ENCODE results near the gene FOXN3.

FOXN3 gene, protein sequence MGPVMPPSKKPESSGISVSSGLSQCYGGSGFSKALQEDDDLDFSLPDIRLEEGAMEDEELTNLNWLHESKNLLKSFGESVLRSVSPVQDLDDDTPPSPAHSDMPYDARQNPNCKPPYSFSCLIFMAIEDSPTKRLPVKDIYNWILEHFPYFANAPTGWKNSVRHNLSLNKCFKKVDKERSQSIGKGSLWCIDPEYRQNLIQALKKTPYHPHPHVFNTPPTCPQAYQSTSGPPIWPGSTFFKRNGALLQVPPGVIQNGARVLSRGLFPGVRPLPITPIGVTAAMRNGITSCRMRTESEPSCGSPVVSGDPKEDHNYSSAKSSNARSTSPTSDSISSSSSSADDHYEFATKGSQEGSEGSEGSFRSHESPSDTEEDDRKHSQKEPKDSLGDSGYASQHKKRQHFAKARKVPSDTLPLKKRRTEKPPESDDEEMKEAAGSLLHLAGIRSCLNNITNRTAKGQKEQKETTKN

DNA sequence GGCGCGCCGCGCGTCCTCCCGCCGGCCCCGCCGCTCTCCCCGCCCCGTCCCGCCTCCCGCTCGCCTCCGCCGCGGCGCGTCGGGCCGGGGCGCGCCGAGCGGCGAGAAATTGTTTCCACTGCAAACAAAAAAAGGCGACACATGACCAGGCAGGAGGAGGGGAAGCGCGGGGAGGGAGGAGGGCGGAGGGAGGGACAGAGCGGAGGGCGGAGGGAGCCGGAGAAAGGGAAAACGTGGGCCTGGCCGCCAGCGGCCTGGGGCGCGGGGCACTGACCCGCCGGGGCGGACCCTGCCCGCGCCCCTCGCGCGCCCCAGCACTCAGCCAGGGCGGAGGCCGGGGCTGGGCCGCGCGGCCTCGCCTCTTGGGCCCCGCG is at the start of gene FOXN3:
TSS of gene FOXN3 (minus strand) at position 143 of the 374 bp plus-strand sequence. CDS start 4,757 bp downstream, outside the sequence.
- no peaks in the 10 kb centered on the region for H3K9me3 Mint-ChIP-seq
- H3K36me3 Mint-ChIP-seq: peaks cover 10% of the 10 kb centered on the region
- ATAC-seq (ENCODE audit: low read depth): peak; percentile 61
- DNase-seq (ENCODE audit: low spot score in 2 of 2): peak; percentile 66 to 83
- peak within 1 kb of the TSS; percentile 91 for H3K27ac Mint-ChIP-seq
- H3K27me3 Mint-ChIP-seq: no peaks in the 10 kb centered on the region
- peak within 1 kb of the TSS; percentile 89 for H3K4me3 Mint-ChIP-seq
- peaks cover 21% of the 10 kb centered on the region for H3K4me1 Mint-ChIP-seq

DNA sequence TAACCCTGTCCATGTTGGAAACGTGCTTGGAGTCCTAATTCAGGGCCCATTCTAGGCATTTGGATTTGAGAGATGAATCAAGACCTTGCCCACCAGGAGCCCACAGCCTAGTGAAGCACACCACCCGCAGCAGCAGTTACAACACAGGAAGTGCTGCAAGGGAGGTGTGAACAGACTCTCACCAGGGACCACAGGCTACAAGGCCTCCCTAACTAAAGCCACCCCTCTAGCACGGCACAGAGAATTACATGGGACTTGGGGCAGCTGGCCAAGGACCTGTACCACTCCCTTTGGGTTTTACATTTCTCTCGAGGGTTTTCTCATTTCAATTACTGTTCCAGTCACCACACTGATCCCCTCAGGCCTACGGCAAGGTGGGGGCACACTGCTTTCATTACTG is 49.5 kb upstream of the FOXN3 start:
- Mint-ChIP-seq H3K4me1 (peaks cover 20% of the 10 kb centered on the region), H3K36me3 (peaks cover 8% of the 10 kb centered on the region), H3K27ac (peak overlapping the region; percentile 82), H3K9me3 (no peaks in the 10 kb centered on the region), H3K27me3 (no peaks in the 10 kb centered on the region), H3K4me3 (no peak overlapping the region)
- DNase-seq (ENCODE audit: low spot score in 2 of 2): no peak
- peak; percentile 44 for ATAC-seq (ENCODE audit: low read depth)

DNA sequence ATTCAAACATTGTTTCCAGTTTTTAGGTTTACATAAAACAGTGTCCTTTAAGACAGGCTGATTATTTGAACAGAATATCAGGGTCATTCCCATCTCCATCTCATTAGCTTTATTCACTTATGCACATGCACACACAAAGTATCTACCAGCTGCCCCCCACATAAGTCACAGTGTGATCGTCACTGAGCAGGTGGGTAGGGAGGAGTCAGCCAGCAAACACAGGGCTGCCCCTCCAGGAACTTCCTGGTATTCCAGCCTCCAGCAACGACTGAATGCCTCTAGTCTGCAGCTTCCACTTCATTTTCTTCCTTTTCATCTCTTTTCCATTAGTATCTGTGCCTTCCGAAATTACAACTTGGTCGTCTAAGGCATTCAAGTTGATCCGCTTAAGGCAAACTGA is 48.8 kb upstream of the FOXN3 start:
- no peak for DNase-seq (ENCODE audit: low spot score in 2 of 2)
- ATAC-seq (ENCODE audit: low read depth): no peak
- Mint-ChIP-seq H3K27me3 (no peaks in the 10 kb centered on the region), H3K36me3 (peaks cover 7% of the 10 kb centered on the region), H3K4me3 (no peak overlapping the region), H3K9me3 (no peaks in the 10 kb centered on the region), H3K27ac (peak overlapping the region; percentile 82), H3K4me1 (peaks cover 21% of the 10 kb centered on the region)

DNA sequence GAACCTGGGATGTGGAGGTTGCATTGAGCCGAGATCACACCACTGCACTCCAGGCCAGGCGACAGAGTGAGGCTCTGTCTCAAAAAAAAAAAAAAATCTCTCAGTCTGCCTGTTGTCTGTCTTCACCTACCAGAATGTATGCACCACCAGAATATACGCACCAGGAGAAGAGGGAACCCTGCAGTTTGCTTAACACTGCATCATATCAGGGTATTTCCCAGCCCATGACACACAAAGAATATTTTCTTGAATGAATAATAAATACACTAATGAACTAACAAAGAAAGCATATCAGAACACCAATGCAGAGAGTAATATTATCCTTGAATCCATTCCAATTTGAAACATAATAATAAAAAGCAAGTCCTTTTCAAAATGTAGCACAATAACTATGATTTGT is 44.2 kb upstream of the FOXN3 start:
- peaks cover 3% of the 10 kb centered on the region for H3K36me3 Mint-ChIP-seq

DNA sequence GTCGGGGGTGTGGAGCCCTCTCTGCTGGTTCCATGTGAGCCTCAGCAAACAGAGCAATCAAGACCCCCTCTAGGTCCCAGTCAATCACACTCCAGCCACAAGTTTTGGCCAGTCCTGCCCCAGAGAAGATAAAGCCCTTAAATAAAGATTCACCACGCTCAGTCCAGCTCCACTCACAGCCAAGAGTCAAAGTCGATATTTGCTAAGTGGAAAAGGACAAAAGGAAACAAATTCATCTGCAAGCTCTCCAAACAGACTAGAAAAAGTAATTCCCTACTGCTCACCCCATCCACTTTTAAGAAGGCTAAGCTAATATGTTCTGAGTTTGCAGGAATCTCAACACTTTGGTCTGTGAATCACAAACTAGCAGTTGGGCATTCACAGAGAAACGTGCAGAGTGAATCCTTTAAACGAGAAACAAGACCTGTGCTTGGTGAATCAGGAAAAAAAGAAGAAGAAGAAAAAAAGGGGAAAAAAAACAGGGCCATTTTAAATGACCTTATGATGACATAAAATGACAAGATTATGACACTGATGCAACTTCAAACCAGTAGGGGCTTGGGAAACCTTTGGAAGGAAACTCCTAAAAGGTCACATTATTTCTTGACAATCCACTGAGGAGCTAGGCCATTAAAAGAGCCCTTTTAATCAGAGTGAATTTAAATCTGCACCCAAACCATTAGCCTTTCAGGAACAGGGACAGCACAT is 41.8 kb upstream of the FOXN3 start:
- Mint-ChIP-seq H3K27ac (no peak overlapping the region), H3K4me3 (no peak overlapping the region), H3K36me3 (no peaks in the 10 kb centered on the region), H3K27me3 (no peaks in the 10 kb centered on the region), H3K4me1 (peaks cover 26% of the 10 kb centered on the region), H3K9me3 (no peaks in the 10 kb centered on the region)
- ATAC-seq (ENCODE audit: low read depth) (no peak), DNase-seq (ENCODE audit: low spot score in 2 of 2) (no peak)

More for the DNA sequence above, 44.2 kb upstream of the FOXN3 start:
- H3K4me3 Mint-ChIP-seq: no peak overlapping the region
- no peak for ATAC-seq (ENCODE audit: low read depth)
- peaks cover 31% of the 10 kb centered on the region for H3K4me1 Mint-ChIP-seq
- H3K27me3 Mint-ChIP-seq: no peaks in the 10 kb centered on the region
- peak overlapping the region; percentile 46 for H3K27ac Mint-ChIP-seq
- no peak for DNase-seq (ENCODE audit: low spot score in 2 of 2)
- H3K9me3 Mint-ChIP-seq: no peaks in the 10 kb centered on the region

DNA sequence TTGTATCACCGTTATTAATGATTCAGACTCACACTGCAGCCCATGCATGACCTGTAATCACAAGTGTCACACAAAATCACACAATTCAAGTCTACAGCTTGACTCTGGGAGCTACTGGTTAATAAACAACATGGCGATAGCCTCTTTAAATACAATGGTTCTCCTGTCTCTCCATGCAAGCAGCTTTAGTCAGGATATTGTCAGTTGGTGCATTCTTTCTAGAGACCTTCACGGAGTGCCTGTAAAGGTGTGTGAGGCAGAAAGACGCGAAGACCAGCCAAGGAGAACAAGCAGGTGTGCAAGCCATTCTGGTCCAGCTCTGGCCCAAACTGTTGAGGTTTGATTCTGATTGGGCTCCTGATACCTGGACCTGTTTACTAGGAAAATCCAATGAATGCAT is 40.0 kb upstream of the FOXN3 start:
- ATAC-seq (ENCODE audit: low read depth) (no peak), DNase-seq (ENCODE audit: low spot score in 2 of 2) (no peak)
- no peak overlapping the region for H3K4me3 Mint-ChIP-seq
- no peaks in the 10 kb centered on the region for H3K36me3 Mint-ChIP-seq
- peaks cover 20% of the 10 kb centered on the region for H3K4me1 Mint-ChIP-seq
- H3K27ac Mint-ChIP-seq: peak overlapping the region; percentile 7
- no peaks in the 10 kb centered on the region for H3K27me3 Mint-ChIP-seq
- H3K9me3 Mint-ChIP-seq: no peaks in the 10 kb centered on the region

DNA sequence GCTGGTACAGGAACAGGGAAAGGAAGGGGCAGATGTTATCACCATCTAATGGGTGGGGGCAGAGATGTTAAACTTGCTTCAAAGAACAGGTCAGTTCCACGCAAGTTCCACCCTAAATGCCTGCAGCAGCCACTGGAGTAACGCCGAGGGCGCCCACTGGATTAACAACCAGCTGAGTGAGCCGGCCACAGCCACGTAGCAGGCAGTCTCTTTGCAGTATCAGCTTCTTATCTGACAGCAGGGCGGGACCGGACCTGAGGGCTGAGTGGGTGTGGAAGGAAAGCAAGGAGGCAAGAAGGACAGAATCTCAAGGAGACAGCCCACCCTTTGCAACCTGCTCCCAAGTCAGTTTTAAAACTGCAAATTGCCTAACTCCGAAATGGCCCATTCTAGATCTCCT is 38.4 kb upstream of the FOXN3 start:
- Mint-ChIP-seq H3K27me3 (no peaks in the 10 kb centered on the region), H3K4me1 (peaks cover 16% of the 10 kb centered on the region), H3K36me3 (no peaks in the 10 kb centered on the region), H3K9me3 (no peaks in the 10 kb centered on the region), H3K27ac (no peak overlapping the region), H3K4me3 (no peak overlapping the region)
- ATAC-seq (ENCODE audit: low read depth) (no peak), DNase-seq (ENCODE audit: low spot score in 2 of 2) (no peak)

DNA sequence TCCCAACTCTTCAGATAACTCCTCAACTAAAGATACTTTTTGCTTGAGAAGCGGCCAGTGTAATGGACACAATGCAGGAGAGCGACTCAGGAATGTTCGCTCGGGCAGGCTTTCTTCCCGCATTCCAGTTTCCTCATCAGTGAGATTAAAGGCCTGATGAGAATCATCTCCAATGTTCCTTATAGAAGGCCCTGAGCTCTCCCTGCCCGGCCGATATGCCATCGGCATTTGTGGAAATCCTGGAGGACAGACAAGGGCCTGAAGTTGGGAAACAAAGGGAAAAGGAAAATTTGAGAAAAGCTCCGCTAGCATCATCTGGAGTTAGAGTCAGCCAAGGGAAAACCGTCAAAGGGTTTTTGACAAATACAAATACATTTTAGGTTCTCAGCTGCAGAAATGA is 38.0 kb upstream of the FOXN3 start:
- Mint-ChIP-seq H3K36me3 (no peaks in the 10 kb centered on the region), H3K27me3 (no peaks in the 10 kb centered on the region), H3K4me3 (no peak overlapping the region), H3K9me3 (no peaks in the 10 kb centered on the region), H3K27ac (no peak overlapping the region), H3K4me1 (peaks cover 16% of the 10 kb centered on the region)
- ATAC-seq (ENCODE audit: low read depth): no peak
- no peak for DNase-seq (ENCODE audit: low spot score in 2 of 2)

DNA sequence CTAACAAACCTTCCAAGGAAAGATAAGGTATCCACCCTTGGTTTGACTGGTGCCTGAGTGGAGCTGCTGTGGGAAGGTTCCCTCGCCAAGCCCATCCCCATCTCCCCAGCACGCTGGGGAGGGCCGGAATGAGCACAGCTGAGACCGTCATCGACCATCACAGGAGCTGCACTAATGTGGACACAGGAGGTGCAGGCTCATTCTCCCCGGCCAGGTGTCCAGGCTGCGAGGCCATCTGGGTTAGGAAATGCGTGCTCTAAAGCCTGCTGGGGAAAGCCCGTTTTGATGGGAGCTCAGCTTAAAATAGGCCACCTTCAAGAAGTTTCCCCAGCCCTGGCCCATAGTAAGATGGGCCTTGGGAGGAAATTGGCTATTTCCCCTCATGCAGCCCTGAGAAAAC is 35.2 kb upstream of the FOXN3 start:
- H3K9me3 Mint-ChIP-seq: no peaks in the 10 kb centered on the region
- H3K27me3 Mint-ChIP-seq: no peaks in the 10 kb centered on the region
- no peak for ATAC-seq (ENCODE audit: low read depth)
- H3K36me3 Mint-ChIP-seq: no peaks in the 10 kb centered on the region
- no peak overlapping the region for H3K27ac Mint-ChIP-seq
- H3K4me3 Mint-ChIP-seq: no peak overlapping the region
- peaks cover 19% of the 10 kb centered on the region for H3K4me1 Mint-ChIP-seq
- no peak for DNase-seq (ENCODE audit: low spot score in 2 of 2)

DNA sequence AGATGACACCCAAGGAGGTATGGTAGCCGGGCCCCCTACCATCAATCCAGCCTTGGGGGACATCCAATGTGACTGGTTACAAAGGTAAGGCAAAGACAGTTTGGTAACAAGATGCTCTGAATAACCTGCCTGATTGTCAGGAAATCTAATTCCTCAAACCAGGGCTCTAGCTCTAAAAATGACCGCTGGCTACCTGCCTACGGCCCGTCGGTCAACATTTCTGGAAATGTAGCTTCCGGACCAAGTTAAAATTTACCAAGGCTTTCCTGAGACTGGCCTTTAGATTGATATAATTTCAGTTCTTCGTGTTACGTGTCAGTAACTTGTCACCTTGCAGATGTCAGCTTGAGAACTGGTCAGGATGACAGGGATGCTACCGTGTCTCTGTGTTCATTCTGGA is 34.2 kb upstream of the FOXN3 start:
- H3K36me3 Mint-ChIP-seq: no peaks in the 10 kb centered on the region

DNA sequence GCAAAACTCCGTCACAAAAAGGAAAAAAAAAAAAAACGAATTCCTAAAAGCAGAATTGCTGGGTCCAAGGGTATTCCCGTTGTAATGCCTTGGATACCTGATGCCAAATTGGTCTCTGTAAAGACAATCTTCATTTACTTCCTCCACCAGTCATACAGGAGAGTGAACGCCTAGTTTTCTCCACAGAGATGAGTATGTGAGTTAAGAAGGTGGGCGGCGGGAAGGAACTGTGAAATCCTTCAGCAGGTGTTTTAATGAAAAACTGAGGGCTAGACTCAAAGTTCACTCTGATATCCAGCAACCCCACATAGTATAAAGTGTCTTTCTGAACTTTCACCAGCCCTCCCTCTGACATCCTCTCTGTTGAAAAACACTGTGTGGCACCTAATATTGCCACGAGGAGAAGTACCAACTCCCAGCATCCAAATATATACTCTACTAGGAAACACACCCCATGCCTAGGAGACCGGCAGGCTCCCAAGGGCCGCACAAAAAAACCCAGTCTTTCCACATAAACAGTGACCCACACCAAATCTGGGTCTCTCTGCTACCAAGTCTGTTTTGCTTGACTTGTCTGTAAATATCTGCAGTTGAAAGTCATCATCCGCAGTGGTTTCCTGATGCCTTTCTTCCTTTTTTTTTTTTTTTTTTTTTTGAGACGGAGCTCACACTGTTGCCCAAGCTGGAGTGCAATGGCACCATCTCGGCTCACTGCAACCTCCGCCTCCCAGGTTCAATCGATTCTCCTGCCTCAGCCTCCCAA is 30.3 kb upstream of the FOXN3 start:
- H3K9me3 Mint-ChIP-seq: no peaks in the 10 kb centered on the region
- DNase-seq (ENCODE audit: low spot score in 2 of 2): no peak
- peak overlapping the region; percentile 45 for H3K4me3 Mint-ChIP-seq
- no peaks in the 10 kb centered on the region for H3K27me3 Mint-ChIP-seq
- ATAC-seq (ENCODE audit: low read depth): peak; percentile 41
- peak overlapping the region; percentile 31 for H3K27ac Mint-ChIP-seq
- H3K4me1 Mint-ChIP-seq: peaks cover 45% of the 10 kb centered on the region
- H3K36me3 Mint-ChIP-seq: no peaks in the 10 kb centered on the region

More for the DNA sequence above, 34.2 kb upstream of the FOXN3 start:
- H3K4me3 Mint-ChIP-seq: no peak overlapping the region
- H3K27ac Mint-ChIP-seq: no peak overlapping the region
- H3K9me3 Mint-ChIP-seq: no peaks in the 10 kb centered on the region
- DNase-seq (ENCODE audit: low spot score in 2 of 2) (no peak), ATAC-seq (ENCODE audit: low read depth) (no peak)
- H3K27me3 Mint-ChIP-seq: no peaks in the 10 kb centered on the region
- H3K4me1 Mint-ChIP-seq: peaks cover 19% of the 10 kb centered on the region

DNA sequence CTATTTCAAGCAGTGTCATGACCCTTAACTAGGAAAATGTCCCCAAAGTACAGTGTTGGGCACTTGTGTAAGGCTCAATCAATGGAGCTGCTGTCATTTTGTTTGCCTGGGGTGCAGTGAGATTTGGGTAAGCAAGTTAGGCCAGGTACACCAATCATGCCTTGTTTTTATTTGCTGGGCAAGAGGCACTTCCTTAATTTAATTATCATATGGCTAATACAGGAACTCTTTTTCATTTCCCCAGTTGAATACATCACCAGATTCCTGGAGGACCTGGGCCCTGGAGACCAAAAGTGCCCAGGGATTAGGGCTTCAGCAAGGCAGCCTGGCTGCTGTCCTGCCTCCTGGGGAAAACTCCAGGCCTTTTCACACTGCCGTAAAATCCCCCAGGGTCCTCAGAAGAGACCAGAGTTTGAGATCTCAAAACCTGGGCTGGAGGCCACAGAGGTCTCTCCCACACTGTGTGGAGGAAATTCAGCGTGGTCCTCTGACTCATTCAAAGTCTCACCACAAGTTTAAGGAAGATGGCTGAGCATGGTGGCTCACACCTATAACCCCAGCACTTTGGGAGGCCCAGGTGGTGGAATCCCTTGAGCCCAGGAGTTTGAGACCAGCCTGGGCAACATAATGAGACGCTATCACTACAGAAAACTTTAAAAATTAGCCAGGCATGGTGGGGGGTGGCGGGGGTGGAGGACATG is 28.4 kb upstream of the FOXN3 start:
- no peaks in the 10 kb centered on the region for H3K9me3 Mint-ChIP-seq
- peaks cover 48% of the 10 kb centered on the region for H3K4me1 Mint-ChIP-seq
- H3K27ac Mint-ChIP-seq: peak overlapping the region; percentile 91
- H3K36me3 Mint-ChIP-seq: peaks cover 2% of the 10 kb centered on the region
- H3K4me3 Mint-ChIP-seq: no peak overlapping the region
- no peak for DNase-seq (ENCODE audit: low spot score in 2 of 2)
- peak; percentile 11 for ATAC-seq (ENCODE audit: low read depth)
- H3K27me3 Mint-ChIP-seq: no peaks in the 10 kb centered on the region

DNA sequence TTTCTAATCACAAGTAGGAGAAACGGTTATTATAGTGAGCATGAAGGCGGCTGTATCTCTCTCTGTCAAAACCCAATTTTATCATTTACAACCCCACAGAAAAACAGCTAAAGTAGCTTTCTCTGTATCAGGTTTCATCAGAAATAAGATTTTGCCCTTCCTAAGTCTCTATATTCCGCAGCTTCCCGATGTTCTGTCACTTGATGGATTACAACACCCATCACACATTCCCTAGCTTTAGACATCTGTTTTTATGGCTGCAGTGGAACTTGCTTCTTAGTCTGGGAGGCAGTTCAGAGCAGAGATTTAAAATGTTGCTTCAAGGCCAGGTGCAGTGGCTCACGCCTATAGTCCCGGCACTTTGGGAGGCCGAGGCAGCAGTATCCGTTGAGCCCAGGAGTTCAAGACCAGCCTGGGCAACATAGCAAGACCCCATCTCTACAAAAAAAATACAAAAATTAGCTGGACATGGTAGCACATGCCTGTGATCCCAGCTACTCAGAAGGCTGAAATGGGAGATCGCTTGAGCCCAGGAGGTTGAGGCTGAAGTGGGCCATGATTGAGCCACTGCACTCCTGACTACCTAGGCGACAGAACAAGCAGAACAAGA is 27.6 kb upstream of the FOXN3 start:
- ATAC-seq (ENCODE audit: low read depth): peak; percentile 7
- H3K4me3 Mint-ChIP-seq: peak overlapping the region; percentile 11

More for the DNA sequence above, 27.6 kb upstream of the FOXN3 start:
- Mint-ChIP-seq H3K36me3 (peaks cover 2% of the 10 kb centered on the region), H3K27ac (peak overlapping the region; percentile 91), H3K4me1 (peaks cover 48% of the 10 kb centered on the region), H3K9me3 (no peaks in the 10 kb centered on the region), H3K27me3 (no peaks in the 10 kb centered on the region)
- DNase-seq (ENCODE audit: low spot score in 2 of 2): no peak
